Bronchial epithelial cell (primary cell): ENCODE measurements around the gene SELENOW. TPM values are rescaled to one million over a fixed set of nuclear protein-coding genes. Genes with fewer than 3 reads are reported as not detected.
A peak's percentile ranks its signal among the peaks of the same experiment; 100 is the strongest.

Source experiments
- DNase-seq: peaks from one replicate; pipeline ENCODE4 v3.0.0-alpha.2; 2010; ENCODE audit warnings: low read depth
- FAIRE-seq: peaks from 2 replicates; lab custom pipeline; 2011; peaks lifted over from hg19 to GRCh38; lab: Jason Lieb, UNC
- H3K27me3 ChIP-seq: 2 replicates; pipeline ENCODE4 v1.5.1; 2011; ENCODE audit warnings: low read length; ENCODE audit not compliant: control insufficient read depth, insufficient read depth
- H3K36me3 ChIP-seq: 2 replicates; pipeline ENCODE4 v1.5.1; 2011; ENCODE audit warnings: low read length; ENCODE audit not compliant: control insufficient read depth, insufficient read depth
- H3K4me3 ChIP-seq: 2 replicates; pipeline ENCODE4 v1.5.1; 2011; ENCODE audit warnings: mild to moderate bottlenecking, low read depth, low read length, control low read depth
- total RNA-seq: library from RNA; depleted of rRNA; stranded (reverse); fragments of >200 nt; gene quantifications from 2 replicates; pipeline ENCODE4 v1.2.1, GENCODE V29; 2014
- TF ChIP-seq, protein P1 (sequence below): IDR thresholded peaks from 2 replicates; pipeline ENCODE4 v1.5.1; 2011; ENCODE audit warnings: mild to moderate bottlenecking, moderate library complexity, low read length, control low read depth, inconsistent platforms; ENCODE audit not compliant: insufficient read depth, severe bottlenecking

SELENOW gene
- total RNA-seq, 1 donor from 2014 or later: 149 TPM

DNA sequence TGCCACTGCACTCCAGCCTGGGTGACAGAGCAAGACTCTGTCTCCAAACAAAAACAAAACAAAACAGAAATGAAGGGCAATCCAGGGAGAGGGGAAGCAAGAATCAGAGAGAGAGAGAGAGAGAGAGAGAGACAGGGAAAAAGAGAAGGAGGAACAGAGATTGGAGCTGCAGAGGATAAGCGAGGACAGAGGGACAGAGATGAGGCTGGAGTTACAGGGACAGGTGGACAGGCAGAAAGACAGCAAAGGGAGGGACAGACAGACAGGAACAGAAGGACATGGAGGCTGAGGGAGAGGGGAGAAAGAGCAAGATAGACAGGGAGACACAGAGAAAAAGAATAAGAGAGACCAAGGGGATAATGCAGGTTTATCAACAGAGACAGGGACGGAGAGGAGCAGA is 41.9 kb downstream of the SELENOW start:
- Histone ChIP-seq H3K36me3 (no peaks in the 10 kb centered on the region), H3K27me3 (peaks cover 5% of the 10 kb centered on the region), H3K4me3 (no peak overlapping the region)
- no peak for DNase-seq
- TF ChIP-seq, protein P1, sequence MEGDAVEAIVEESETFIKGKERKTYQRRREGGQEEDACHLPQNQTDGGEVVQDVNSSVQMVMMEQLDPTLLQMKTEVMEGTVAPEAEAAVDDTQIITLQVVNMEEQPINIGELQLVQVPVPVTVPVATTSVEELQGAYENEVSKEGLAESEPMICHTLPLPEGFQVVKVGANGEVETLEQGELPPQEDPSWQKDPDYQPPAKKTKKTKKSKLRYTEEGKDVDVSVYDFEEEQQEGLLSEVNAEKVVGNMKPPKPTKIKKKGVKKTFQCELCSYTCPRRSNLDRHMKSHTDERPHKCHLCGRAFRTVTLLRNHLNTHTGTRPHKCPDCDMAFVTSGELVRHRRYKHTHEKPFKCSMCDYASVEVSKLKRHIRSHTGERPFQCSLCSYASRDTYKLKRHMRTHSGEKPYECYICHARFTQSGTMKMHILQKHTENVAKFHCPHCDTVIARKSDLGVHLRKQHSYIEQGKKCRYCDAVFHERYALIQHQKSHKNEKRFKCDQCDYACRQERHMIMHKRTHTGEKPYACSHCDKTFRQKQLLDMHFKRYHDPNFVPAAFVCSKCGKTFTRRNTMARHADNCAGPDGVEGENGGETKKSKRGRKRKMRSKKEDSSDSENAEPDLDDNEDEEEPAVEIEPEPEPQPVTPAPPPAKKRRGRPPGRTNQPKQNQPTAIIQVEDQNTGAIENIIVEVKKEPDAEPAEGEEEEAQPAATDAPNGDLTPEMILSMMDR: no peak
- no peak for FAIRE-seq

DNA sequence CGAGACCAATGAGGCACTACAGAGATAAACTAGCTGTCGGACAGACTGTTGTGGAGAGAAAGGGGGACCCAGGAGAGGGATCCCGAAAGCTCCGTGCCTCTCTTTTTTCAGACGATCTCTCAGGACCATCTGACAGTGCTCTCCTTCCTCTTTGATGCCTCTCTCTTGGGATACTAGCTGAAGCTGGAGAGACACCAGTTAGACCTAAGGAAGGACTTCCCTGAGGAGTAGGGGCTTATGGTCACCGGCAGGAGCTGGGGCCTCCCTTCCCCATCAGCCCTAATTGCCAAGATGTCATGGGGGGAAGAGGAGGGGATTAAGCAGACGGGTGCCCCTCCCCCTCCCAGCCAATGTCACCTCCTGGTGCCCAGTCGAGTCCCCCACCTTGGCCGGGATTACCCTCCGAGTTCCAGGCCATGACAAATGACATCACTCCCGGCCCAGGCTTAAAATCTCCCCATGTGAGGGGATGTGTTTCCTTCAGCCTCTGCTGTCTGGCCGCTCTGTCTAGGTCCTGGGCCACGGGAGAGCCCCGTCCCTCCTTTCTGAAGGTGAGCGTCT is 43.0 kb downstream of the SELENOW start, which contains the start of gene CRX:
TSS of gene CRX (plus strand) at position 478 of the 561 bp plus-strand sequence. CDS start 12,507 bp downstream, outside the sequence.
- H3K27me3 ChIP-seq: peaks cover 5% of the 10 kb centered on the region
- H3K36me3 ChIP-seq: no peaks in the 10 kb centered on the region
- FAIRE-seq (no peak), DNase-seq (no peak)
- H3K4me3 ChIP-seq: no peak within 1 kb of the TSS
- TF ChIP-seq, protein P1: no peak

DNA sequence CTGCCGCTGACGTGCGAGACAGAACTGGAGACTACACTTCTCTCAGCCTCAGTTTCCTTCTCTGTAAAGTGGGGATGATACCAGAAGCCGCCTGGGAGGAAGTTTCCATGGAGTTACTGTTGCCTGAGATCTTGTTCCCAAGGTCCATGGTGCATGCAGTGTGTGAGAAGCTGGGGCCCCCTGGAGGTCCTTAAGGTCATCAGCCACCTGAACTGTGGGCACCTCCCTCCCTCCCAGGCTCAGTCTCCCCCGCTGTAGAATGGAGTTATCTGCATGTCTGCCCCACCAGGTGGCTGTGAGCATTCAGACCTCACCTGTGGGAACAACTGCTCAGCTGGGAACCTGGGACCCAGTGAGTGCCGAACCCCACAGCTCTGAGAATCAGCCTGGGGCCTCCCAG is 45.9 kb downstream of the SELENOW start:
- TF ChIP-seq, protein P1: no peak
- H3K36me3 ChIP-seq: no peaks in the 10 kb centered on the region
- FAIRE-seq (no peak), DNase-seq (no peak)
- peaks cover 4% of the 10 kb centered on the region for H3K27me3 ChIP-seq
- H3K4me3 ChIP-seq: no peak overlapping the region

DNA sequence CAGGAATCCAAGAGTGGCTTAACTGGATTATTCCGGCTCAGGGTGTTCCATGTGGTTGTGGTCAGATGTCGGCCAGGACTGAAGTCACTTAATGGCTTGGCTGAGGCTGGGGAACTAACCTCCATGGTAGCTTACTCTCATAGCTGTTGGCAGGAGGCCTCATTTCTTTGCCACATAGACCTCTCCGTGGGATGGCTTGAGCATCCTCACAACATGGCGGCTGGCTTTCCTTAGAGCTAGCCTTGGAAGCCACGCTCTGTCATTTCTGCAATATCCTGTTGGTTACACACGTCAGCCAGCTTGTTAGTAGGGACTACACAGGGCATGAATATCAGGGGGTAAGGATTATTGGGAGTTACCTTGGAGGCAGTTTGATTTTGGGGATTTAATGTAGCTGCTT is 48.3 kb downstream of the SELENOW start:
- FAIRE-seq: peak; percentile 85
- Histone ChIP-seq H3K27me3 (no peaks in the 10 kb centered on the region), H3K36me3 (no peaks in the 10 kb centered on the region), H3K4me3 (no peak overlapping the region)
- TF ChIP-seq, protein P1: no peak
- DNase-seq: no peak

DNA sequence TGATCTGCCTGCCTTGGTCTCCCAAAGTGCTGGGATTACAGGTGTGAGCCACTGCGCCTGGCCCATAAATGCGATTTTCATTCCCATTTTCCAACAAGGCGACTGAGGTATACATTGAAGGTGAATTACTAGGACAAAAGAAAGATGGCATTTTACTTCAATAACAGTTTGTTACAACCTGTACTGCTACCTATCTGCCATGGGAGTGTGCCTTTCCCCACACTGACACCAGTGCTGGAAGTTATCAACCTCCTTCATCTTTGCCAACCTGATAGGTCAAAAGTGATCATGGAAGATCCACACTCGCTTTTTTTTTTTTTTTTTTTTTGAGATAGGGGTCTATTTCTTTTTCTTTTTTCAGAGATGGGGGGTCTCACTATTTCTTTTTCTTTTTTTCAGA is 54.2 kb downstream of the SELENOW start:
- no peak for DNase-seq
- Histone ChIP-seq H3K36me3 (no peaks in the 10 kb centered on the region), H3K4me3 (no peak overlapping the region), H3K27me3 (no peaks in the 10 kb centered on the region)
- TF ChIP-seq, protein P1: no peak
- no peak for FAIRE-seq

Other genes starting within 250 kb of the SELENOW start
- gene ZNF541, start 205.6 kb upstream of the SELENOW start, total RNA-seq: not detected in 2 replicates
- gene BICRA, start 169.6 kb upstream of the SELENOW start, total RNA-seq: 2.9 and 4.5 TPM in 2 replicates
- 53.4 and 67.5 TPM in 2 replicates for gene EHD2, start 65.3 kb upstream of the SELENOW start, total RNA-seq
- 112 and 121 TPM in 2 replicates for gene NOP53, start 33.2 kb upstream of the SELENOW start, total RNA-seq
- not detected in 2 replicates for gene TPRX1, start 25.8 kb downstream of the SELENOW start, total RNA-seq
- gene CRX, start 43.2 kb downstream of the SELENOW start, total RNA-seq: not detected in 2 replicates
- not detected in 2 replicates for gene TPRX2, start 80.5 kb downstream of the SELENOW start, total RNA-seq
- gene SULT2A1, start 107.6 kb downstream of the SELENOW start, total RNA-seq: not detected in 2 replicates
- not detected in 2 replicates for gene BSPH1, start 213.5 kb downstream of the SELENOW start, total RNA-seq
- not detected in 2 replicates for gene ELSPBP1, start 215.9 kb downstream of the SELENOW start, total RNA-seq